ENCODE data around the gene CSRNP3. TPM values are rescaled to one million over a fixed set of nuclear protein-coding genes. Genes with fewer than 3 reads are reported as not detected.

Gene CSRNP3, protein sequence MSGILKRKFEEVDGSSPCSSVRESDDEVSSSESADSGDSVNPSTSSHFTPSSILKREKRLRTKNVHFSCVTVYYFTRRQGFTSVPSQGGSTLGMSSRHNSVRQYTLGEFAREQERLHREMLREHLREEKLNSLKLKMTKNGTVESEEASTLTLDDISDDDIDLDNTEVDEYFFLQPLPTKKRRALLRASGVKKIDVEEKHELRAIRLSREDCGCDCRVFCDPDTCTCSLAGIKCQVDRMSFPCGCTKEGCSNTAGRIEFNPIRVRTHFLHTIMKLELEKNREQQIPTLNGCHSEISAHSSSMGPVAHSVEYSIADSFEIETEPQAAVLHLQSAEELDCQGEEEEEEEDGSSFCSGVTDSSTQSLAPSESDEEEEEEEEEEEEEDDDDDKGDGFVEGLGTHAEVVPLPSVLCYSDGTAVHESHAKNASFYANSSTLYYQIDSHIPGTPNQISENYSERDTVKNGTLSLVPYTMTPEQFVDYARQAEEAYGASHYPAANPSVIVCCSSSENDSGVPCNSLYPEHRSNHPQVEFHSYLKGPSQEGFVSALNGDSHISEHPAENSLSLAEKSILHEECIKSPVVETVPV
- total RNA-seq, result not detected in 2 replicates

DNA sequence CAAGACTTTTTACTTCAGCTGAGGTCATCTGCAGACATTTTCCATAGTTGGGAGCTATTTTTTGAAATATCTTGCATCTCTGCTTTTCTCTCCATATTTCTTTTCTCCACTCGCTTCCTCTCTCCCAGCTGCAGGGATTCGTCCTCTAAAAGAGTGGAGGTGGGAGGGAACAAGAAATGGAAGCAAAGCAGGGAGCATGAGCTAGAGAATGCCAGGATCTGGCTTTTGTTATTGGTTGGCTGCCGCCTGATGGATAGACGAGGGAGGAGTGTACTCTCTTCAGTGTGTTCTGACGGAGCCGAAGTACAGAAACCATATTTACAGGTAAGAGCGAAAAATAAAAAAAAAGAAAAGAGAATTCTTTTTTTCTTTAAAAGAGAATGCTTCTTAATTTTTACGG, at the start of gene CSRNP3:
Gene CSRNP3, plus strand, starts transcription at position 282 of the 400 bp plus-strand sequence. CDS start 125,368 bp downstream, outside the sequence.
- intact Hi-C loops (cut with micrococcal nuclease), result no loop called here

DNA sequence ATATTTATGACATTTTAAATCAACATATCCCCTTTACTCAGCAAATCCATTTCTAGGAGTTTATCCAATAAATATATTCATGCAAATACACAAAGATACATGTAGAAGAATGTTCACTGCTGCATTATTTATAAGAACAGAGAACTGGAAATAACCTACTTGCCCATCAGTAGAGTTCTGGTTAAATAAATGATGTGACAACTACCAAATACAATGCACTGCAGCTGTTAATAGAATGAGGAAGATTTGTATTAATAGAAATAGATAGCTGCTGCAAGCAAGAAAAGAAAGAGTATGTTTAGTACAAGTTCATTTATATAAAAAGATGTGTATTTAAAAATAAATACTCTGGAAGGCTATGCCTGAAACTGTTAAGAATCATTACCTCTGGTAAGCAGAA, 49.3 kb upstream of the CSRNP3 start:
- intact Hi-C loops (cut with micrococcal nuclease), result no loop called here

DNA sequence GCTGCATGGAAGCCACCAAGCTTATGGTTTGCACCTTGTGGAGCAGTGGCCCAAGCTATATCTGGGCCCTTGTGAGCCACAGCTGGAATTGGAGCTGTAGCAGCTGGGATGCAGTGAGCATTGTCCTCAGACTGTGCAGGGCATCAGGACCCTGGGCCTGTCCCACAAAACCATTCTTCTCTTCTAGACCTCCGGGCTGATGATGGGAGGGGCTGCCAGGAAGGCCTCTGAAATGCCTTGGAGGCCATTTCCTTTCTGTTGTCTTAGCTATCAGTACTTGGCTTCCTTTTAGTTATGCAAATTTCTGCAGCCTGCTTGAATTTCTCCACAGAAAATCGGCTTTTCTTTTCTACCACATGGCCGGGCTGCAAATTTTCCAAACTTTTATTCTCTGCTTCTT, 46.4 kb upstream of the CSRNP3 start:
- intact Hi-C loops (cut with micrococcal nuclease), result no loop called here

DNA sequence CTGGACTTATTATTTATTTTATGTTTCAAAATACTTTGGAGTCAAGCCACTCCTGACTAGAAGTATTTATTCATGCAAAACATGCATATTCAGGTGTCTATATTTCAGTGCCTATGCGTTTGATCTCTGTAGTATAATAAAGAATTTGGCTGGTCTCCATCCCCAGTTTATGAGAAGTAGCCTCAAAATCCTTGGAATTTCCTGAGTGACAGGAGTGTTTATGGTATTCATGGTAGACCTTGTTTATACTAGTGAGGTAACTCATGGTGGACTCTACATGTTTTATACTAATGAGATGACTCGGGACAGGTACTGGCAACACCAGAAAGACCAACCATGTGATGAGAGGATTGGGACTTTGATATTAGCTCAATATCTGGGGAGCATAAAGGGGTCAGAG, 43.9 kb upstream of the CSRNP3 start:
- intact Hi-C loops (cut with micrococcal nuclease), result no loop called here

DNA sequence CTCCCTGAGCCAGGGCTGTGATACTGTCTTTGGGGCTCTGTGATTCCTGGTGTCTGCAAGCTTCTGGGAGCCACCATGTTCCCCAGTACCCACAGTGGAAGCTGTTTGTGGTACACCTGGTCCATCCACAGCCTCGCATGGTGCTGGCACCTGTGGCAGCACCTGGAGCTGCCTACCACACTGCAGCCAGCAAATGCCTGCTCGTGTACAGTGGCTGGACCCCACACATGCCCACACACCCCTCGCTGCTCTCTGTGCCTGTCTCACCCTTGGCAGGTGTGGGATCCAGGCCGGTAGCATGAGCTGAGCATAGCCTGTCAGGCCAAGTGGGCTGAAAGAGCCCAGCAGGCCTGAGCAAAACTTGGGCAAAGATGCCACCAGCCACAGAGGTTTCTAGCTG, 41.8 kb upstream of the CSRNP3 start:
- intact Hi-C loops (cut with micrococcal nuclease), result no loop called here

DNA sequence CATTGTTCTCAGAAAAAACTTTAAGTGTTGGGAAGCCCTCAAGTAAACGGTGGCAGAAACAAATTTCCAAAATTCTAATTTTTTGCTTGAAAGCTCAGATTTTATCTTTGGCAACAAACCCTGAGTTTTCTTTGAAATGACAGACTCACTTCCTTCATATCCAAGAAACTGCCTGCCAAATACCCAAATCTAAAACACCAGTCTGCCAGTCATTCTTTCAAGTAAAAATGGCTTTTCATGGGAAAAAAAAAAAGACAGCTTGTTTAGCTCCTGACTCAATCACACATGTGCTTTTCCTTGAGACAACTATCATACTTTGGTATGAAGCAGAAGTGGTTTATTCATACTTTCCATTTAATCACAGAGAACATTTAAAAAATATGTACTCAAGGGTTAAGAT, 40.6 kb upstream of the CSRNP3 start:
- intact Hi-C loops (cut with micrococcal nuclease), result no loop called here

DNA sequence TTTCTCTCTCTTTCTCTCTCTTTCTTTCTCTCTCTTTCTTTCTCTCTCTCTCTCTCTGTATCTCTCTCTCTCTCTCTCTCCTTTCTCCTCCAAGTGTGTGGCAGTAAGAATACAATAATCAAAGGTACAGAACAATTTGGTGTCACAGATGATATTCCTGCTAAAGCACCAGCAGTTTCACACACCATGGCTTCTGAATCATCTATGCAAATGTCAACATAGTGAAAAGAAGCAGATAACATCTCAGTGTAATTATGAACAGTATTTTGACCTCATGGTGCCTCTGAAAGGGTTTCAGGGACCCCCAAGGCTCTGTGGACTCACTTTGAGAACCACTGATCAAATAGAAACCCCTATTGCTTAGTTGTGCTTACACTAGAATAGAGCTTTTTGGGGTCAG, 38.5 kb upstream of the CSRNP3 start:
- intact Hi-C loops (cut with micrococcal nuclease), result no loop called here

DNA sequence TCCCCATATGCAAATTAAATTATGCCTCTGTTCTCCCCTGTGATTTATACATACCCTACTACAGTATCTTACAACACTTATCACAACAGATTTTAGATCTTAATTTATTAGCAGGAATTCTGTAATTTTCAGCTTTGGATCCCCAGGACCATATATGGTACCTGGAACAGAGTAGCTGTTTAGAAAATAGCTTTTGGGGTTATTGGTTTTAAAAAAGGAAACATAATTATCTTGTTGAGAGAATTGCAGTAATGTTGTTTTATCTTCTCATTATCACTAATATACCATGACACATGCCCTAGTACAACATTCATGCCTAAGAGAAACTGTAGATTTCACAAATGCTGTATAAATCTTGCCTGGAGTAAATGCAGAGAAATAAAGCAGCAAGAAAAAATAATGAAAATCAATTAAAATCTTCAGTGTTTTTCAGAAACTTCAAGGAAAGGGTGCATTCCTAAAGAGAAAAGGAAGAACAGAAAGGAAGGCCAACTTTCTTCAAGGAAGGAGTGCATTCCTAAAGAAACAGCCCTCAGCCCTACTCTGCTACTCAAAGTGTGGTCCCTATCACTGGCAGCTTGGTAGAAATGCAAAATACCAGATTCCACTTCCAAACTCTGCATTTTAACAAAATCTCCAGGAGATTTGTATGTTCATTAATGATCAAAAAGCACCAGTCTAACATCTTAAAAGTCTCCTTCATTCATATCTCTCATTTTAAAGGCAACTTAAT, 37.1 kb upstream of the CSRNP3 start:
- intact Hi-C loops (cut with micrococcal nuclease), result no loop called here

DNA sequence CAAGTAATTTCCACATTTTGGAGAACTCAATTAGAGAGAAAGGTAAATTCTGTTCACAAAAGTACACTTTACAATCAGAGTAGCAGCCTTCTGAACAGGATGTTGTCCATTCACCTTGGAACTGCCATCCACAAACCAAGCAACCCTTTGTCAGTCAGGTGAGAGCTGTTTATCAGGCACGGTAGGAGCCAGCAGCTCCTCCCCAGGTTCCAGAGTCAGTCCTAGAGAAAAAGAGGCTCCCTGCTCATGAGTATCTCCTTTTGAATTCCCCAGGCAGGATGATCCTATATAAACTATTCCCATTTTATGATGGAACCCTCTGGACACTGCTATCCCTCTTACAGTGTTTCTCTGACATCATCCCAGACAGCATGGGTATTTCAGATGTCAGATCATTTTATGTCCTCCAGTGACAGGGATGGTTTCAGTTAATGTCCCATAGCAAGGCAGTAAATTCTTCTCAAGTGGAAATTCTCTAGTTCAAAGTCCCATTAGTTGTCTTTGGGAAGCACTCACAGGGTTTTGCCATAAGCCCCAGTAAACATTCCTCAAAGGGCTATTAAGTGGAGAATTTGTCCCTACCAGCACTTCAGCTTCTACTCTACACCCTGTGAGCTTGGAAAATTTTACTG, 34.5 kb upstream of the CSRNP3 start:
- intact Hi-C loops (cut with micrococcal nuclease), result no loop called here

DNA sequence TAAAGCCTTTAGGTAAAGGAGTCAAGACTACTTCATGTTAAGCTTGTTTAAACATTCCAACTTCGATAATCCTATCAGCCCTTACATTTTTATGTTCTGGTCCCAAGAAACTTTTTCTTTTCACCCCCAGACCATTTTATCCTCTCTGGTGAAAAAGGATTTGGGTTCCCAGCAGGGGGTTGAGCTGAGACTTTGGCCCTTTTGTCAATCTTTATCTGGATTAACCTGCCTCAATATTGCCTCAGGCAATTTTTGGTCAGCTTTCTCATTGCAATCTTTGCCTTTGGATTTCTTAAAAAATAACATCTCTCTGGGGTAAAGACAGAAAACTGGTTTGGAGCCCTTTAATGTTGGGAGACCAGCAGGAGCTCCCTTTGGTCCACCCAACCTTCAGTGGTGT, 33.9 kb upstream of the CSRNP3 start:
- intact Hi-C loops (cut with micrococcal nuclease), result no loop called here

DNA sequence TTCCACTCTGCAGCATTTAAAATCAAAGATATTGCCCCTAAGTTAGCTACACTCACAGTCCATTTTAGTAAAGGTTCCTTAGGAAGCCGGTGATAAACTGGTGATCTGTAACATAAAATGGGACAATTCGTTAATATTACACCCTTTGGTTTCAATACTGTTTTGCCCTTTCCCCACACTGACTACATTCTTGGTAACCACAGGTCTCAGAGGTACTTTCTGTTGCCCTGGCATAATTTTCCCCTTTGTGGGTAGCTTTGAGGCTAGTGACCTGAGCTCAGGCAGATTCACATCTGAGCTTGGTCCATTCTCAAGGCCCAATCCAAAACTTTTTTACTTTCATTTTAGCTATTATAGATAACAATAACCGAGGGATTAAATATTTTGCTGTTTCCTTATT, 32.9 kb upstream of the CSRNP3 start:
- intact Hi-C loops (cut with micrococcal nuclease), result no loop called here

DNA sequence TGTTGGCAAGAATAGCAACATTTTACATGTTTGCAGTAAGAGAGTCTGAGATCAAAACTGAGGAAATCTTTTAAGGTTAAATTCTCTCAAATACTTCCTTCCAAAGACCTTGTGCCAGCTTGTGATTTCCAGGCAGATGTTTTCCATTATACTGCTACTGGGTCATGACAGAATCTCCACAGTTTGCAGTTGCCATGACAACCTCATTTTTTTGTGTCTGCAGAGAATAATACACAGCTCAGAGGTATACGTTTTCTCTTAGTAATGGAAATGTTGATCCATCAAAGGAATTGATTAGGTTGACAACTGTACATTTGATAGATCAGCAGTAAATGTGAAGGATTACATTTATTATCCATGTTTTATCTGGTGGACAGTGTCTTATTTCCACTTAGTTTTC, 29.1 kb upstream of the CSRNP3 start:
- intact Hi-C loops (cut with micrococcal nuclease), result no loop called here

DNA sequence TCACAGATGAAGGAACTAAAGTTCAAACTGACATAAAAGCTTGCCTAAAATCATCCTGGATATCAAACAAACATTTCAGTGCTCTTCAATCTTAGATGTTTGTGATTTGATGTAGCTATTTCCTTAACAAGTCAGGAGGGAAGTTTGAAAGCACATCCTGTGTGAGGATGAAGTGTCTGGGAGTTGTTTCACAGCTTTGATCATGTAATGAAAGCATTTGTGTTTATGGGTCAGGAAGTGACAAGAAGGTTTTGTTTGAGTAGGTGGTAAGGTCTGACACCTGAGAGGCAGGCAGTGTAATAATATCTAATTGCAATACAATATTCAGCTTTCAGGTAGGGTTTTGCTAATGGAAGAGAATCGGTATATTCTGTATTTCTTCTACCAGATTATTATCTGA, 26.0 kb upstream of the CSRNP3 start:
- intact Hi-C loops (cut with micrococcal nuclease), result no loop called here

DNA sequence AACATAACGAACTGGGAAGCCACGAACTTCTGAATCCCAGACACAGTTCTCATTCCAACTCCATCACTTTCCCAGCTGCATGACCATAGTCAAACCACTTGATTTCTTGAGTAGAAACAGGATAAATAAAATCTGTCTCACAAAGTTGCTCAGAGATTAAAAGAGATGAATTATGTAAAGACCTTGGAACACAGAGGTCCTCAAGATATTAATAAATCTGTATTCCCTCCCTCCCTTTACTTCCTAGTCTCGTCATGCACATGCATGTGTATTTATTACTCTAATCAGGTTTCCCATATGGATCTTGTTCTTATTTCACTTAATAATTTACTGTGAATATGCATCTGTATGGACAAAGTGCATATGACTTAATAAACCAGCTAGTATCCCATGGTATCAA, 21.1 kb upstream of the CSRNP3 start:
- intact Hi-C loops (cut with micrococcal nuclease), result no loop called here

DNA sequence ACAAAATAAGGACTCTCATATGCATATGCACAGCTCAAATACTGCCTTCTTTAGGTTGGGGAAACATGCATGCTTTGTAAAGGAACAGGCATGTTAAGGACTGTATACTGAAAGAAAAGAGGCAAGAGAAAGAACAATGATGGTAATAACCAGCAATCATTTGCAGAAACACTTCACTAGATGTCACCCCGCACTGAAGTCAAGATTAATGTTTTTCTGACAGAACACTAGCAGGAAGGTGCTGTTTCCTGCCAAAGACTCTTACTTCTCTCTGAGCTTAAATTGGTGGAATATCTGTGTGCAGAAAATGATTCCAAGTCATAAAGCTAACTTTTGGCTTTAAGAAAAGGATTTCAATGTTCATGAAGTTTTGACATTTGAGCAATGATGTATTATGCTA, 19.3 kb upstream of the CSRNP3 start:
- intact Hi-C loops (cut with micrococcal nuclease), result no loop called here

DNA sequence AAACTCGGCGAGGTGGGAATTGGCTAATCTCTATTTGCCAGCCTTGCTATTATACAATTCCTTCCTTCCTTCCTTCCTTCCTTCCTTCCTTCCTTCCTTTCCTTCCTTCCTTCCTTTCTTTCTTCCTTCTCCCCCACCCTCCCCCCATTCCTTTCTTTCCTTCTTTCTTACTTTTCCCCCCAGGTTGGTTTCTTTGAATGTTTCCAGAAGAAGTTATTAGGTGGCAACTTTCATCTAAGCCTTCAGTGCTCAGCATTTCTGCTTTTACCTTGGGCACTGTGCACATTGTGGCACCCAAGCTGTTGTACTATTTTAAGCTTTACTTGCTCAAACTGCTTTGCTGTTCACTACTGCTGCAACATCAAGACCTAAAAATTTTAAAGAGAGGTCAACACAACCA, 17.2 kb upstream of the CSRNP3 start:
- intact Hi-C loops (cut with micrococcal nuclease), result no loop called here

DNA sequence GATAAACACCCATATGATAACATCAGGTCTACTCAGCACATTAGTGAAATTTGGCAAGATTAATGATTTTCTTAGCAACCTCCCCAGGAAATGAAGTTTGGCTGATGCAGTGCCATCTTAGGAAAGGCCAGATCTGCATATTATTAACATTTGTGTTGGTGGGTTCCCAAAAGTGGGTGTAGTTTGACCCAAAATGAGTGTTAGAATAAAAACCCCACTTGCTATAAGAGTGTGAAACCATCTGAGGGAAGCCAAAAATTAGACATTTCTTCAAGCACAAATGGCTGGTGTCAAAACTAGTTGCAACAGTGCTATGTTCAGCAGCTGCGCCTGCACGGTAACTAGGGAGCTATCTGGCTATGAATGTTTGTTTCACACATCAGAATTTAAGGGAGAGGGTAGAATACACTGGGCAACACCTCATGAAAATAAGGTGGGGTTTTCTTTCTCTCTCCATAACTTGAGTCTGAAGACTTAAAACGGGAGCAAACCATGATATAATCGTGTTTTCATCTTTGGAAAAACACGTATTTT, 15.9 kb upstream of the CSRNP3 start:
- intact Hi-C loops (cut with micrococcal nuclease), result no loop called here

DNA sequence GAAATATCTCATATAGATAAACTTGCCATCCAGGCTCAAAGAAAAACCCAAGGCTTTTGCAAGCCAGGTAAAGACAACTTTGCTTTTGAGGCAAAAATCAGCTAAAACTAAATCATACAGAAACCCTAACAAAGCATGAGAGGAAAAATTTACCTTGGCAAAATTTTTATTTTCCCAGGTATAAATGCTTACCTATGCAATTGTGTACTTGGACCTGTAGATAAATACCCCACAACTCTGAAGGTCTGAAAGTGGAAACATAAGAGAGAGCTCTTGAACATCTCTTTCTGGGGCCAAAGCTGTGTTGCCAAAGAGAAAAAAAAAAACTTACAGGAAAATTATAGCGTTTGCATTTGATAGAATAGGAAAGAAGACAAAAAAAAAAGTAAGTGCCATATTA, 14.6 kb upstream of the CSRNP3 start:
- intact Hi-C loops (cut with micrococcal nuclease), result no loop called here

DNA sequence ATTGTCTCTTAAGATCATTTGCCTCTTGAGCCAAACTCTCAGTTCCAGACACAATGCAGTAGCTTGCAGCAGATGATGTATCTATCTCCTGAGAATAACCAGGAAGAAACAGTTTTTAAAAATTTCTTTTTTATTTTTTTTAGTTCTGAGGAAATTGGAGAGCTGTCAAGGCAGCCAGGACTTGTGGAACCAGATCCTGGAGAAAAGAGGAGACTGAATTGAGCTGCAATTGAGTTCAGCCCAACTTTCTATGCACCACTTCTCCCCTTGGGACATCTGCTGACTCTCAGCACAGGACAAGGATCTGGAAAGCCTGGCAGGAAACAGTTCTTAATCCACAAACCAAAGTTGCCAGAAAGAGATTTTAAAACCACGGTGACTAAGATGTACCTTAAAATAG, 13.5 kb upstream of the CSRNP3 start:
- intact Hi-C loops (cut with micrococcal nuclease), result no loop called here

DNA sequence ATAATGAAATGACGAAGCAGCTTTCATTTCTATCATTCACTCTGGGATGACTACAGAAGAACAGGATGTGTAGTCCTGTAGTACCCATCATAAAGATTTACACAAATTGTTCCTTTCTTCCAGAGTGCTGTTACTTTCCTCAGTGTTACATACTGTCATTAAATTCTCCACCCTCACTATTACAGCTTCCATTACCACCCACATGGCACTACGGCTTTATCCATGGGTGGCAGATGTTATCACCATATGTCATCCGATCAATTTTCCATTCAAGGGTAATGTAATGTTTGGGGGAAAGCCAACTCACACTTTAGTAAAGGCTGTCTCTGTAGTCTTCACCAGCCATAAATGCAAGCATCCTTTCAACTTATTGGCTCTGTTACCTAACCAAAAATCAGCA, 7.1 kb upstream of the CSRNP3 start:
- intact Hi-C loops (cut with micrococcal nuclease), result no loop called here

DNA sequence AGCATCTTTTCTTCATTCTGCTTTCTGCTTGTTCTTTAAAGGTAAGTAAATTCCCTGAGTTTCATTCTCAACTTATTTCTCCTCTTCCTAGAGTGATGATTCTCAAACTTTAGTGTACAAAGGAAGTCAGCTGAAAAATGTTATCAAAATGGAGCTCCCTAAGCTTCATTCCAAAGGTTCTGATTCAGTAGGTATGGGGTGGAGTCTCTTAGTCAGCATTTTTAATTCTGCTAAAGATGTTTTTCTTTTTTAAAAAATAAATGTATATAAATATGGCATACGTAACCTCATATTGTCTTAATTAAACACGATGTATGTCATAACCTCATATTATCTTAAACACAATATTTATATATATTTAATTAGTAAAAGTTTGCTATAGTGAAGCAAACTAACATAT, 3.1 kb upstream of the CSRNP3 start:
- intact Hi-C loops (cut with micrococcal nuclease), result no loop called here

DNA sequence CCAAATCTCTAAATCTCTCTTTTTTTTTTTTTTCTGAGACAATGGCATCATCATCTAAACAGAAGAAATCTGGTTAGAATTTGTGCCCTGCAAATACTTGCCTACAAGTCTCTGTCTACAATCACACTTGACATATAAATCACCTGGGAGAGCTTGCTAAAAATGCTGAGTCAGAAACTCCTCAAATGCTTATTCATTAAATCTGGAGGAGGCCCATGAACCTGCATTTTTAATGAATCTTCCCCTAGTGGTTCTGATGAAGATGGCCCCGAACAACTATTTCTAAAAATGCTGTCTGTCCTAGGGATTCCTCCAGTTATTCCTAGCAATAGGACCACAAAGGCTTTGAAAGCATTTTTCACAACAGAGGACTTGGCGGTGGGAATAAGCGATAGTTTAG, 1.6 kb upstream of the CSRNP3 start:
- intact Hi-C loops (cut with micrococcal nuclease), result no loop called here

Data from T-helper 1 cell treated with Interleukin-12 subunit alpha and Interleukin-12 subunit beta and Interleukin-4 antibody, amounts not matched to agents 30 ng/mL and 1 ng/mL, for 36 hours (primary cell).